Amniotic stem cell (primary cell): ENCODE results near the gene CTXND2.
A peak's percentile ranks its signal among the peaks of the same experiment; 100 is the strongest.
"Not testable (repeated sequence)": the region's sequence is repeated elsewhere in the genome, so short reads cannot be mapped to it uniquely, and the experiment has no call there.

Experiments used
- DNase-seq: peaks from one replicate; lab custom pipeline; 2025; lab: John Stamatoyannopoulos, UW

Gene CTXND2

GRCh38 chr1:150887018-150887417 lies at the start of gene CTXND2:
CTXND2 (plus strand) TSS chr1:150887136; CDS start chr1:150912315, 25,179 bp downstream.
- DNase-seq, result no peak

- DNase-seq, result not testable (repeated sequence)
These were observed 46.1 kb upstream of the CTXND2 start for GRCh38 chr1:150840850-150841249.

- no peak for DNase-seq
These were observed 45.3 kb upstream of the CTXND2 start for GRCh38 chr1:150841626-150842025.

- DNase-seq, result no peak
These were observed 44.6 kb upstream of the CTXND2 start for GRCh38 chr1:150842343-150842742.

- DNase-seq, result no peak
These were observed 44.0 kb upstream of the CTXND2 start for GRCh38 chr1:150842964-150843363.

GRCh38 chr1:150843474-150843873 lies 43.5 kb upstream of the CTXND2 start:
- no peak for DNase-seq

GRCh38 chr1:150846473-150847146 lies 40.3 kb upstream of the CTXND2 start:
- DNase-seq, result no peak

- DNase-seq, result not testable (repeated sequence)
These were observed 36.1 kb upstream of the CTXND2 start for GRCh38 chr1:150850801-150851362.

GRCh38 chr1:150852734-150853133 lies 34.2 kb upstream of the CTXND2 start:
- DNase-seq, result not testable (repeated sequence)

GRCh38 chr1:150863724-150864123 lies 23.2 kb upstream of the CTXND2 start:
- DNase-seq, result no peak

- DNase-seq, result not testable (repeated sequence)
These were observed 22.7 kb upstream of the CTXND2 start for GRCh38 chr1:150864200-150864599.

GRCh38 chr1:150869683-150870082 lies 17.3 kb upstream of the CTXND2 start:
- no peak for DNase-seq

- DNase-seq, result no peak
These were observed 14.4 kb upstream of the CTXND2 start for GRCh38 chr1:150872572-150872971.

GRCh38 chr1:150873521-150873920 lies 13.4 kb upstream of the CTXND2 start:
- DNase-seq, result no peak

- no peak for DNase-seq
These were observed 12.3 kb upstream of the CTXND2 start for GRCh38 chr1:150874455-150875196.

- no peak for DNase-seq
These were observed 11.5 kb upstream of the CTXND2 start for GRCh38 chr1:150875197-150876118.

GRCh38 chr1:150876119-150876454 lies 10.8 kb upstream of the CTXND2 start:
- peak; percentile 43 for DNase-seq

GRCh38 chr1:150878931-150879330 lies 8.0 kb upstream of the CTXND2 start:
- not testable (repeated sequence) for DNase-seq

GRCh38 chr1:150881331-150882070 lies 5.4 kb upstream of the CTXND2 start:
- DNase-seq, result peak; percentile 69

GRCh38 chr1:150883121-150883520 lies 3.8 kb upstream of the CTXND2 start:
- DNase-seq, result not testable (repeated sequence)

- DNase-seq, result no peak
These were observed 1.8 kb downstream of the CTXND2 start for GRCh38 chr1:150888727-150889126.
